HG03103 (cell line): ENCODE results near the gene UBE3D.
A peak's percentile ranks its signal among the peaks of the same experiment; 100 is the strongest.
"Not testable (repeated sequence)": the region's sequence is repeated elsewhere in the genome, so short reads cannot be mapped to it uniquely, and the experiment has no call there.

Source experiments
- ATAC-seq: cut with Tn5 transposase; IDR thresholded peaks from one replicate; pipeline ENCODE4 v1.9.1; 2021; ENCODE audit warnings: low read depth; ENCODE audit not compliant: unreplicated experiment

The UBE3D gene

DNA sequence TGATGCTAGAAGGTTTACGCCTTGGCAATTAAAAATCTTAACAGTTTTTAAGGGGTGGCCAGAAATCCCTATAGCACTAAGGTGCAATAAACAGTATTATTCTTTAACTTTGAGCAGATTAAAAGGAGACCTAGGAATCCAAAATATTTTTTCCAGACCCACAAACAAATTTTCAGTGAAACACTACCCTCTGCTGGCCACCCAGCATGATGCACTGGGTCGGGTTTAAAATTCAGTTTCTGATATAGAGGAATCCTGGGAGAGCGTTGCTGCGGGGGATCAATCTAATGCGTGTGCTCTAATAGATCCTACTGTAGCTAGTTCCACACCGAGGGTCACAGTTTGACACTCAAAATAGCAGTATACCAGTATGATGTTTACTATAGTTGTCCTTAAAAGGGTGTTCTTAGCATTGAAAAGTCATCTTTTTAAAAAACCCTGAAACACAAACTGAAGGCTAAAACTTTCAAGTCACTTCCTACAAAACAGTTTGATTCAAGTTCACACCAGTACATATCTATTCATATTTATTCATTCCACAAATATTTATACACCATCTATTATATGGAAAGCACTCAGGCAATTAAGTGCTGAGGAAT is 10.2 kb downstream of the UBE3D start:
- ATAC-seq = peak; percentile 61

DNA sequence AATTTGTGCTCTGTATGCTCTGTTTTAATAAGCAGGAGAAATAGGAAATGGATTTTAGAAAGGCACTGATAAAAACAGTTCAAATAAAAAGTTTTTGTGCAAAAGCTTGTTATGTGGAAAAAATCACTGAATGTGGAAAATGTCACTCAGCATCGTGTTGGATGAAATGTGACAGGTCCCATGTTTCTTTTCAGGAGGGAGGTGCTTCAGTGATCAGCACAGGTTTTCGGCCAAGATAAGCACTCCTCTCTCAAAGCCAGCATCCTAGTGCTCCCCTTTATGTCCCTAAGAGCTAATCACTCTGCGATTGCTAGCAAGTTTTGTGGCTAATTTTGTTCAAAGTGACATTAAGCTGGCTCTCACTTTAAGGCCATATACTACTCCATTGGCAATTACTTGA is 12.0 kb downstream of the UBE3D start:
- ATAC-seq = no peak

DNA sequence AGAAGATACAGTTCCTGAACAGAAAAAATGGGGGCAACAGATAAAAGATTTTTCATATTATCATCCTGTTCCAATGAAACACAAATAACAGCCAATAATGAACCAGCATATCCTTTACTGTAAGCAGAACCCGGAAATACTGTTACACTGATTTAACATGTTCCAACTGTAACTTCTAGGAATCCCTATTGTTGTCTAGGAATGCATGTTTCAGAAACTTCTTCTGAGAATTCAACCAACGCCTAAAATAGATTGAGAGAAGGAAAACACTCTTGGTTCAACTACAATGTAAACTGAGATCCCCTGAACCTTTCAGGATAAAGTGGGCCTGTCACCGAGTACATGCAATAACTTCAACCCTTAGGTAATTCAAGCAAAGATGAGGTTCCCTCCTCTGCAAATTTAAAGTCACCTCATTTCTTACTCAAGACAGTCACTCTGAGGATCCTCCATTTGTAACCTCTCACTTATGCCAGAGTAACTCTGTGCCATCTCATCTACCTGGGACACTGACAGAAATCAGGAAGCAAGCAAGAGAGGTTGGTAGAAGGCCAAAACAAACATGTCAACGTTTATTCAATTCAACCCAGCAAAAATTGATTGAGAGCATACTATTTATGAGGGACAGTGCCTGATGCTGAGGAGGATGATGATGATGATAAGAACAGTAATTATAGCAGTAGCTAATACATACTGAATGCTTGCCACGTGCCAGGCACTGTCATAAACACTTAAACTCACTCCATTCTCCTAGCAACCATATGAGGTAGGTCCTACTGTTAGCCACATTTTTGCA is 14.1 kb downstream of the UBE3D start:
- no peak for ATAC-seq

DNA sequence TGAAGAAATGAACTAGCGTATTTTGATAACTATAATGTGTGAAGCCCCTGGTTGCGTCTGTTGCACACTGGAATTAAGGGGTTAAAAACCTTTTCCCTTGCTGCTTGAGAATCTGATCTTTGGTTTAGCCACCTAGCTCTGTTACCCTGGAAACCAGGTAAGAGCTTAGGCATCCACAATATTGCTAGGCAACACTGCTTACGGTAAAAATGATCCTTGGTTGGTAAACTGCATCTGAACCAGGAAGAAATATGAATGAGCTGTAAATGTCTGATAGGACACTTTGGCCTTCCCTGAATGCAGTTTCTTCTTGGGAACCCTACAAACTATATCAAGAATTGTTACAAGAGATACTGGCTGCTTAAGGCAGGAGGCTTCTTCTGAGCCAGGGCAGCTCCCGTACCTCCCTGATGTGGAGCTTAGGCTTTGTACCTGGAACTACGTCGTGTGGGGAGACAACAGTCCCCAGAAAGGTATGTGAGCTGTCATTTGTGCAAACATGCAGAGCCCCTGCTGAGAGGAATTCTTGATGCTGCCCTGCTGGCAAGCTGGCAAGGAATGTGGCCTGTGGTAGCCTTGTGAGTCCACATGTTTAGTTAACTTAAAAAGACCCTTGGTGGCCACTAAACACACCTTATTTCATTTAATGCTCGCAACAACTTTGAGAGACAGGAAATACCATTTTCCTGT is 18.4 kb downstream of the UBE3D start:
- no peak for ATAC-seq

DNA sequence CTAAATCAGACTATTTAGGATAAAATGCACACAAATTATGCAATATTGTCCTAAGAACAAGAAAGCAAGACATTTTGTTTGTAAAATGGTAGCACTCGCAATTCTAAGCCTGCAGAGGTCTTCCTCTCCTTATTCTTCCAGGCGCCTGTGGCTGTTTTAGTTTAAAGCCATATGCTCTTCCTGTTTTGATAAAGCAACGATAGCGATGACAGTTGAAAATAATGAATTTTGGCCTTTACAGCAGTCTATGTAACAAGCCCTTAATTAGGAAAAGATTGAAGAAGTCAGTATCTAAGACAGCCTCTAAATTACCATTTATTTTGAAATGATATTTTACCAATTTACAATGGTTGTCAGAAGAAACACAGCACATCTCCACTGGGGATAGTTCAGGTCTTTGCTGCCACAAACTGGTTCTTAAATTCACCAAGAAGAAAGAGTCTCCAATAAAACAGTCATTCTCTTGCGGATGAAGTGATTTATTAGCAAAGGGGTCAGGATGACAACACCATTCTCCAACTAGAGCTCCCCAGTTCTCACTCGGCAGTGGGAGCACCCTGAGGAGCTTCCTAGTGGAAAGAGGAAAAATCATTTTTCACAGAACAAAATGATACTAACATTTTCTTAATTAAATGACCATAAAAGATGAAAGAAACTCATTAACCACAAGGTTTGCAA is 21.4 kb downstream of the UBE3D start:
- no peak for ATAC-seq

DNA sequence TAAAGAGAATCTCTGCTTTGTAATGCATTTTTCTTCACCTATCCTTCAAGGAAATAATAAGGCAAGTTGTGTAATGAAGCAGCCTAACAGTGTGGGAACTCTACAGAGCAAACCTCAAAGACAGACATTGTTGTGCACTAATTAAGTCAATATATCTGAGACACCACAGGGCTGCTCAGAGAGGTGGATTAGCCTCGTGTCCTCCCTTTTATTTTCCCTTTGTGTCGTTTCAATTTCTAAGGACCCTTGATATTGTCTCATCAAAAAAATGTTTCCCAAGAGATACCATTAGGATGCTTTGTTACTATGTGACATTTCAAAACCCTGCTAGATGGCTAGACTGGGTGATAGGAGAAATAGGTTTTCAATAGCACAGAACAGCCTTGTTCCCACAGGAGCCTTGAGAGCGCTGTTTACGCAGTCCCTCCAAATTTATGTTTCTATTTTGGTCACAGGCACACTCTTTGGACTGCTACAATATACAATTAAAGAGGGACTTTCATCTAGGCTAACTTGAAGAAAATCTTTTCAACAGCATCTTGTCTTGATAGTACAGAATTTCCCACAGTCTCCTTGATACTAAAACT is 23.1 kb downstream of the UBE3D start:
- ATAC-seq = no peak

DNA sequence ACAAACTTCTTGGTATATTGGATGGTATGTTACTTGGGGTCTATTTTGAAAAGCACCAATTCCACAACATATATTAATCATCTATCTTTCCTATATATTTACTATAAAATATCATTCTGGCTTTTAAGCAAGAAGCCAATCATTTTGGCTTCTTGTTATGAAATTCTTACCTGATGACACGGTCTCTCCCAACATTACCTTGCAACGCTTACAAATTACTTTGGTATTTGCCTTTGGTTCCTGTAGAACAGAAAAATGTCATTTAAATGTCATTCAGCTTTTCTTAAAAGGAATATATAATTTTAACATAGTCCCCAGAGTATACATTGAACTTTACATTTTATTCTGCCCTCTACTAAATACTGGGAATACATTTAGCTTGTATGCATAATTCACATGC is 27.4 kb downstream of the UBE3D start:
- no peak for ATAC-seq

DNA sequence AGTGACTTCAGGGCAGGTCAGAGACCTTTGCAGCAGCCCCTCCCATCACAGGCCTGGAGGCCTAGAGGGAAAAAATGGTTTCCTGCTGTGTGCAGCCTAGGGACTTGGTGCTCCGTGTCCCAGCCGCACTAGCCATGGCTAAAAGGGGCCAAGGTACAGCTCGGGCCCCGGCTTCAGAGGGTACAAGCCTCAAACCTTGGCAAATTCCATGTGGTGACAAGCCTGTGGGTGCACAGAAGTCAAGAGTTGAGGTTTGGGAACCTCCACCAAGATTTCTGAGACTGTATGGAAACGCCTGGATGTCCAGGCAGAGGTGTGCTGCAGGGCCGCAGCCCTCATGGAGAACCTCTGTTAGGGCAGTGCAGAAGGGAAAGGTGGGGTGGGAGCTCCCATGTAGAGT is 34.0 kb downstream of the UBE3D start:
- ATAC-seq = no peak

DNA sequence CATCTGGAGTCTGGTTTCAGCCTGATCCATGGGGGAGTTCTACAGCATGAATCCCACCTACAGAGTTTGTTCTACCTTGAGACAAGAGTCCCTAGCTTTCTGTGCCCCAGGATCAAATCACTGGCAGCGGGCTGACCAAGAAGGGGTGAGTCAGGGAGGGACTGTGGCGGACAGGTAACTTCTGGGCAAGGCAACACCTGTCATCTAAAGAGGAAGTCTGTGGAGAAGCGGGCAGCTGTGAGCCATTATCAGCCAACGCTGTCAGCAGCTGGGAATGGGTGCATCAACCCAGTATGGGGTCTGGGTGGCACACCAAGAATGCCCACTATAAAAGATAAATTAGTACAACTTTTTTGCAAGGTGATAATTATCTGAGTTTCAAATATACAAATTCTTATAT is 45.9 kb downstream of the UBE3D start:
- no peak for ATAC-seq

DNA sequence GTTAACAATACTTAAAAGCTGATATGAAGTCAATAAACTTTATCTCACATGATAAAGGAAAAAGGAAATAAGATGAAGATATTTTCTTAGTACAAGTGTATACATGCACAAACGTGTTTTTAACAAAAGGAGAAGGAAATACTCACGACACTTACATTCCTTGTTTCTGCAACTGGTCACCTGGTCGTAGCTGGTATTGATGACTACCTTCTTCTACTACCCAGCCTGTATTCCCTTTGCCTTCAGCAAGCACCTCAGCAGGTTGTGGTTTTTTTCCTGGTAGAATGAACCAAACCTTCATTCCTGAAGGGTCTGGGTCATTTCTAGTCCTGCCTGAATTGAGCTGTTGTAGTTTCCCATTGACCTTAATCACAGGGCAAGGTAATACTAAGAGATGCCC is 54.5 kb downstream of the UBE3D start:
- not testable (repeated sequence) for ATAC-seq

DNA sequence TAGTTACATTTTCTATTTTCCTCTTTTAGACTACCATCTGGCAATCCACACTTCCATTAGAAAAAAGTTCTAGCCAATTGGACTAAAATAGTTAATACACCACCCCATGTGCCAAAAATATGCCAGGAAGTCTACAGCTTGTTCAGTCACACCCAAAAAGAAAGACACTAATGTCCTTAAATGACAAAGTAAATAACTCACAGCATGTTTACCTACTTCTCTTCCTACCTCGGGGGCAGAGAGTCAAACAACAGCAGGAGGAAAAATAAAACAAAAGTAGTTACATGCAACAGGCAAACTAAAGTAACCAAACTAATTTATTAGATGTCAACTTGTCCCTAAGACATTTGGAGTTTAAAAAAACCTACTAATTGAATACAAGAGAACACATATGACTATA is 57.0 kb downstream of the UBE3D start:
- no peak for ATAC-seq

DNA sequence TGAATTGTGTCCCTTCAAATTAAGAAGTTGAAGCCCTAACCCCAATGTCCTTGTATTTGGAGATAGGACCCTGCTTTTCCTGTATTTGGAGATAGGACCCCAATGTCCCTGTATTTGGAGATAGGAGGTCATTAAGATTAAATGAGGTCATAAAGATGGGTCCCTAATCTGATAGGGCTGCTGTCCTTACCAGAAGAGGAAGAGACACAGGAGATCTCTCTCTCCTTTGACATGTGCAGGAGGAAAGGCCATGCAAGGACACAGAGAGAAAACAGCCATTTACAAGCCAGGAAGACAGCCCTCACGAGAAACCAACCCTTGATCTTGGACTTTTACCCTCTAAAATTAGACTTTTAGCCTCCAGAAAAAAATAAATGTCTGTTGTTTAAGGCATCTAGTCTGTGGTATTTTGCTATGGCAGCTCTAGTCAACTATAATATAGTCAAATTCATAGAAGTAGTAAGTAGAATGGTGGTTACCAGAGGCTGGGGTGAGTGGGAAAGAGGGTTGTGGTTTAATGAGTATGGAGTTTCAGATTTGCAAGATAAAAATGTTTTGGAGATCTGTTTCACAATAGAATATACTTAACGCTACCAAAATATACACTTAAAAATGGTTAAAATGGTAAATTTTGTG is 59.3 kb downstream of the UBE3D start:
- no peak for ATAC-seq

DNA sequence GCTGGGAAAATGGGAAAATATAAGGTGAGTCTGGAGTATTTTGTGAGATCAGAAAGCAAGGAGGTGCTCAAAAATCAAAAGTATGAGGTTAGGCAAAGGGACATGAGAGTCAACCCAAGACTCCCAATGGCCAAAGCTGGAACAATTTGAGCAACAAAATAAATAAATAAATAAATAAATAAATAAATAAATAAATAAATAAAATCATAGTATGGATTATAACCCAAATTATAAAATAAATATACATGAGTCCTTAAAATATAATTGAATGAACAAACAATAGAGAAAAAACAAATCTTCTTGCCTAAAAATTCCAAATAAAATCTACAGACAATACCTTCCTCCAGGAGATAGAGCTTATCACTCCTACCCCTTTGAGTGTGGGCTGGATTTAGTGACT is 69.5 kb downstream of the UBE3D start:
- ATAC-seq = no peak

DNA sequence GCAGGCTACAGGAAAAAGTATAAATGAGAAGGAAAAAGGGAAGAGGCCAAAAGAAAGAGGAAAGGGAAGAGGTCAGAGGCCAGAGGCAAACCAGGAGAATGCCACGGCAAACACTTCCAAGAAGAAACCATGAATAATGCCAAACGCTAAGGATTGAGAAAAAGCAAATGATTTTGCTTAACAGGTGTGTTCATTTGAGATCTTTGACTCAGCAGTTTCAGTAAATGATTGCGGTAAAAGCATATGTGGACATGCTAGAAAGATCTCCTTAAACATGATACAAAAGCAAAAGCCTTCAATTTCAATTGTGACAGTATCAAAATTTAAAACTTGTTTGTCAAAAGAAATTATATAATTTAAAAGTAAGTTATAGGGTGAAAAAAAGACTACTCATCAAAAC is 70.6 kb downstream of the UBE3D start:
- no peak for ATAC-seq

DNA sequence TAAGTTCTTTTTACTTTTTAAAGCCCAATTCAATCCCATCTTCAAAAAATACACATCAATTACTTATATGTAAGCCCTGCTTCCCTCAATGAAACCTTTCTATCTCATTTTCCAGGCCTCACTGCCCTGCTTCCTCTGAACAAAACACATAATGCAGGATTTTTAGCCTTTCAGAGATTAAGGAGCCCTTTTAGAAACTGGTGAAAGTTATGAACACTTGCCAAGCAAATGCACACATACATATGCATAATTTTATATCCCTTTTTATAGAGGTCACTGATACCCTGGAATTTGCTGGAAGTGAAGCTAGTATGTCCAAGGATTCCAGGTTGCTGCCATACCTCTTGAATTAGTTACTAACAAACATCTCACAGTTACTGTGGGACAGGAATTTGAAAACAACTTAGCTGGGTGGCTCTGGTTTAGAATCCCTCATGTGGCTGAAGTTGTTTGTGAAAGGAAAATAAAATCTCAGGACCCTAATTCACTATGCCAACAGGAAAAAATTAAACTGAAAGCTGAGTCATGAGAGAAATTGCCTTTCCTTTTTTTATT is 75.8 kb downstream of the UBE3D start:
- ATAC-seq = no peak

DNA sequence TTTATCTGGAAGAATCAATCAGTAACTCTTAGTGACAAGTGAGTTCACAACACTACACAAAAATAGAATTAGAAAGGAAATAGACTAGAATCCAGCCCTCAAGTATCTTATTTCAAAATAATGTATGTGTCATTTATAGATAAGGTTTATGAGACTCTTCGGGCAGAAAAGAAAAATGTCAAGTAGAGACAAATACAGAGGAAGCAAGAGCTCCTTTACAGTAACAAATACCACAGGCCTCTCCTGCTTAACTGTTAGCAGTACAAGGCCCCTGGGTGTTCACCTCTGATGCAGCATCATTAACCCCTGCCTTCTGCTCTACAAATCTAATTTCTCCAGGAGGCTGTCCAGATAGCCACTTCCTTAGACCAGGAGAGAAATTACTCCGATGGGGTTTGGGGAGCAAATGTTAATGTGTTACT is 76.7 kb downstream of the UBE3D start:
- ATAC-seq = no peak

DNA sequence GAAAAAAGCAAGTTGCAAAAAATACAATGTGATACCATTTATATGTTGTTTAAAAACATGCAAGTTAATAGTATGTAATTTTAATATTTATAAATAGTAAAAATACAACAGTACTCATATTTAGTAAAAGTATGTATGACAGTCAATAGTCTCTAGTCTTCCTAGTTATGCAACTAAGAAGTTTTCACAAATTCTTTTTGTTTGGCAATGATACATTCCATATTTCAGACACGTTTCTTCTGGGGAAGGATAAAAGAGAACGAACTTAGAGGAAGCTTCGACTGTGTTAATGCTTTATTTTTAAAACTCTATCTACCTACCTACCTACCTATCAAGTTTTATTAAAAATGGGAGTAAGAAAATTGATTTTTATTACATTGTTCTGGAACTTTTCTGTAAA is 77.7 kb downstream of the UBE3D start:
- ATAC-seq = no peak

DNA sequence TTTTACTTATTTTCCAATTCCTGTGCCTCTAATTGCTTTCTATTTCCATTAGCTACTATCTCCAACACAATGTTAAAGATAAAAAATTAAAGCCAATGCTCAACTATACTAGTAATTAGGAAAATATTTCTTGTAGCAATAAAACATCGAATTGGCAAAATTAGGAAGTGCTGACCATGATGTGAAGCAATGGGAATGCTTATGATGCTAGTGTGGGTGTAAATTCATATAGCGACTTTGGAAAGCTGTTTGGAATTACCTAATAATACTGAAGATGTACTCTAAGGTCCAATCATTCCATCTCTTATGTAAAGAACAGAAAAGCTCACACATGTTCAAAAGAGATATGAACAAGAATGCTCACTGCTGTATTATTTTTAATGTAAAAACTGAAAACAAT is 78.2 kb downstream of the UBE3D start:
- no peak for ATAC-seq

DNA sequence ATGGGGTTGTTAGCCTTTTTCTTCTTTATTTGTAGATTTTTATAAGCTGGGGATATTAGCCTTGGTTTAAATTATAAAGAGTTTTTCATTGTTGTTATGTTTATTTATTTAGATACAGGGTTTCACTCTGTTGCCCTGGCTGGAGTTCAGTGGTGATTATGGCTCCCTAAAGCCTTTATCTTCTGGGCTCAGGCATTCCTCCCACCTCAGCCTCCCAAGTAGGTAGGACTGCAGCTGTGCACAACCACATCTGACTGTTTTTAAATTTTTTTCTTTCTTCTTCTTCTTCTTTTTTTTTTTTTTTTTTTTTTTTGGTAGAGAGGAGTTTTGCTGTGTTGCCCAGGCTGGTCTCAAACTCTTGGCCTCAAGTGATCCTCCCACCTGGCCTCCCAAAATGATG is 80.9 kb downstream of the UBE3D start:
- no peak for ATAC-seq

DNA sequence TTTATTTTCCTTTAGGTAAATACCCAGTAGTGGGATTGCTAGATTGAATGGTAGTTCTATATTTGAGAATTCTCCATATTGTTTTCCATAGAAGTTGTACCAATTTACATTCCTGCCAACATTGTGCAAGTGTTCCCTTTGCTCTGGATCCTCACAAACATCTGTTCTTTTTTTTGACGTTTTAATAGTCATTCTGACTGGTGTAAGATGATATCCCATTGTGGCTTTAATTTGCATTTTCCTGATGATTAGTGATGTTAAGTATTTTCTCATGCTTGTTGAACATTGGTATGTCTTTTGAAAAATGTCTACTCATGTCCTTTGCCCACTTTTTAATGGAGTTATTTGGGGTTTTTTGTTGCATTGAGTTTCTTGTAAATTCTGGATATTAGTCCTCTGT is 85.6 kb downstream of the UBE3D start:
- no peak for ATAC-seq
